Activated T-cell treated with anti-CD3 and anti-CD28 coated beads, Interleukin-2, amount 50 U/mL, for 24 hours (primary cell): Measurements from ENCODE around the gene IGF1.

ENCODE experiments used
- DNase-seq: peaks from one replicate; pipeline ENCODE4 v3.0.0-alpha.2; 2020
- H3K27ac Mint-ChIP-seq: 2 replicates; pipeline ENCODE4 v1.8.0; 2020; ENCODE audit warnings: mild to moderate bottlenecking, mixed read lengths
- H3K27me3 Mint-ChIP-seq: 2 replicates; pipeline ENCODE4 v1.8.0; 2020; ENCODE audit warnings: mixed read lengths
- H3K36me3 Mint-ChIP-seq: 2 replicates; pipeline ENCODE4 v1.8.0; 2020; ENCODE audit warnings: low read depth, mixed read lengths
- H3K4me1 Mint-ChIP-seq: 2 replicates; pipeline ENCODE4 v1.8.0; 2020; ENCODE audit warnings: low read depth, mixed read lengths
- H3K4me3 Mint-ChIP-seq: 2 replicates; pipeline ENCODE4 v1.8.0; 2020; ENCODE audit warnings: mild to moderate bottlenecking, moderate library complexity, mixed read lengths
- H3K9me3 Mint-ChIP-seq: 2 replicates; pipeline ENCODE4 v1.8.0; 2020; ENCODE audit warnings: mixed read lengths

Gene IGF1

GRCh38 chr12:102507301-102507700, 26.9 kb upstream of the IGF1 start:
- no peaks in the 10 kb centered on the region for H3K36me3 Mint-ChIP-seq
- H3K4me3 Mint-ChIP-seq: no peak overlapping the region
- no peaks in the 10 kb centered on the region for H3K4me1 Mint-ChIP-seq
- no peak for DNase-seq
- H3K27ac Mint-ChIP-seq: no peak overlapping the region
- H3K27me3 Mint-ChIP-seq: peaks cover 14% of the 10 kb centered on the region
- H3K9me3 Mint-ChIP-seq: no peaks in the 10 kb centered on the region

- Mint-ChIP-seq H3K4me3 (no peak overlapping the region), H3K27ac (no peak overlapping the region), H3K4me1 (no peaks in the 10 kb centered on the region), H3K9me3 (no peaks in the 10 kb centered on the region), H3K27me3 (peaks cover 19% of the 10 kb centered on the region), H3K36me3 (no peaks in the 10 kb centered on the region)
- no peak for DNase-seq
These were observed 24.5 kb upstream of the IGF1 start for GRCh38 chr12:102504871-102505270.

GRCh38 chr12:102504280-102504679, 23.9 kb upstream of the IGF1 start:
- DNase-seq: no peak
- no peak overlapping the region for H3K4me3 Mint-ChIP-seq
- no peaks in the 10 kb centered on the region for H3K9me3 Mint-ChIP-seq
- H3K27me3 Mint-ChIP-seq: peaks cover 19% of the 10 kb centered on the region
- H3K27ac Mint-ChIP-seq: no peak overlapping the region
- H3K36me3 Mint-ChIP-seq: no peaks in the 10 kb centered on the region
- H3K4me1 Mint-ChIP-seq: no peaks in the 10 kb centered on the region

DNA sequence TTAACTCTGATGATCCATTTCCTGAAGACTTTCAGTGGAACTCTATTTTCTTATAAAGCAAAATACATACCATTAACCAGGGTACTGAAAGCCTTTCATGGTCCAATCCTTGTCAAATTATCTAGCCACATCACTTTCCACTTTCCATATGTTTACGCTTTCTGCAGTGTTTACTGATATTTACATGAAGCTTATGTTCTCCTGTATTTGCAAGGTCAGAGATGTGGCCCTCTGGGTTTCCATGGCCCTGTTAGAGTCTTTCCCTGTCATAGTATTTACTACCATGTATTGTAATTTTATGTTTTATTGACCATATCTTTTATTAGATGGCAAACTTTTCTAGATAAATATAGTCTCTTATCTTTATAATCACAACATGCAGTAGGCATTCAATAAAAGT, 23.5 kb upstream of the IGF1 start:
- H3K27ac Mint-ChIP-seq: no peak overlapping the region
- peaks cover 19% of the 10 kb centered on the region for H3K27me3 Mint-ChIP-seq
- H3K36me3 Mint-ChIP-seq: no peaks in the 10 kb centered on the region
- H3K4me3 Mint-ChIP-seq: no peak overlapping the region
- no peaks in the 10 kb centered on the region for H3K4me1 Mint-ChIP-seq
- DNase-seq: no peak
- H3K9me3 Mint-ChIP-seq: no peaks in the 10 kb centered on the region

DNA sequence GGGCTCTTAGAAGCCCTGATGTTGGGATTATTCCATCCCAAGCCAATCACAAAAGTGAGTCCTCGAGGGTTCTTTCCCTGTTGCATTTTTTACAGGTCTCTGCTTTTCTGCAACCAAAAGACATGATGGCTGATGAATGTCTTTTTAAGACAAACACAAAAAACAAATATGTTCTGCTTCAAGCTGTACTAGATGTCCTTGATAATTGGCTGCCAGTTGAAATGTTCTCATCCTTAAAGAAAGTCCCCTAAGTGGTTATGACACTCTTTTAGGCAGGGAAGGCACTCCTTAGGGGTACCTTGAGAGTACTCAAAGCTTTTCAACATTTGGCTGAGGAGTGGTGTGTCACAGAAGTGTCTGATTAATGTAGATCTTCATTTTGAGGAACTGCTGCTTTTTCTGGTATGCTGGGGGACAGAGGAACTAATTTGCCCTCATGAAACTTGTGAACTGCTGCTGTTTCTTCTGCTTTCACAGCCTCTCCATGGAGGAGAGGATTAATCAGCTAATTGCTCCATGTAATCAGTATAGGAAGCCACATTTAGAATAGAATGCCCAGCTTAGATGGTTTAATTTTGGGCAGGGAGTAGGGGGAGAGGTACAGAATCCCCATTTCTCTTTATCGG, 22.8 kb upstream of the IGF1 start:
- peaks cover 19% of the 10 kb centered on the region for H3K27me3 Mint-ChIP-seq
- no peak overlapping the region for H3K4me3 Mint-ChIP-seq
- H3K27ac Mint-ChIP-seq: no peak overlapping the region
- DNase-seq: no peak
- H3K9me3 Mint-ChIP-seq: no peaks in the 10 kb centered on the region
- H3K4me1 Mint-ChIP-seq: no peaks in the 10 kb centered on the region
- no peaks in the 10 kb centered on the region for H3K36me3 Mint-ChIP-seq

DNA sequence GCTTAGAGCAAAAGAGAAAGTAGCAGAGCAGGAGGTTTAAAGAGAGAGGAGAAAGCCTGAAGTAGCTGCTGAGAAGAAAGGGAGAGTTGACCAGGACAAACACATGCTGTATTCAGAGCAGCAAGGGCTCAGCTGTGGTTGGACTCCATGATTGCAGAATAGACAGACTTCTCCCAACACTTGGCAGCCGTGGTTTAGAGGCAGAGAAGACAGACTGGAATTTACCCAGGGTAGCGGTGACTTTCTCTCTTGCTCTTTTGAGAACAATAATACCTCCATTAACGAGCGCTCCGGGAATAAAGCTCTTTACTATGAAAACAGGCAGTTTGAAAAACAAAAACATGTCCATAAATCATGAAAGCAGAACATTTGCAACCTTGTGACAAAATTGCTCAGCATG, 21.4 kb upstream of the IGF1 start:
- H3K4me1 Mint-ChIP-seq: no peaks in the 10 kb centered on the region
- H3K9me3 Mint-ChIP-seq: no peaks in the 10 kb centered on the region
- no peaks in the 10 kb centered on the region for H3K36me3 Mint-ChIP-seq
- peaks cover 19% of the 10 kb centered on the region for H3K27me3 Mint-ChIP-seq
- H3K27ac Mint-ChIP-seq: no peak overlapping the region
- no peak overlapping the region for H3K4me3 Mint-ChIP-seq
- DNase-seq: no peak

- peaks cover 26% of the 10 kb centered on the region for H3K27me3 Mint-ChIP-seq
- no peak overlapping the region for H3K4me3 Mint-ChIP-seq
- H3K9me3 Mint-ChIP-seq: peaks cover 5% of the 10 kb centered on the region
- no peaks in the 10 kb centered on the region for H3K4me1 Mint-ChIP-seq
- no peaks in the 10 kb centered on the region for H3K36me3 Mint-ChIP-seq
- H3K27ac Mint-ChIP-seq: no peak overlapping the region
- no peak for DNase-seq
These were observed 18.1 kb upstream of the IGF1 start for GRCh38 chr12:102498471-102498870.

GRCh38 chr12:102497743-102498142, 17.4 kb upstream of the IGF1 start:
- Mint-ChIP-seq H3K36me3 (no peaks in the 10 kb centered on the region), H3K27me3 (peaks cover 30% of the 10 kb centered on the region), H3K4me3 (no peak overlapping the region), H3K27ac (no peak overlapping the region), H3K4me1 (no peaks in the 10 kb centered on the region), H3K9me3 (peaks cover 5% of the 10 kb centered on the region)
- DNase-seq: no peak

GRCh38 chr12:102496591-102496990, 16.2 kb upstream of the IGF1 start:
- Mint-ChIP-seq H3K9me3 (peaks cover 5% of the 10 kb centered on the region), H3K27ac (no peak overlapping the region), H3K4me1 (no peaks in the 10 kb centered on the region), H3K36me3 (no peaks in the 10 kb centered on the region), H3K27me3 (peaks cover 28% of the 10 kb centered on the region), H3K4me3 (no peak overlapping the region)
- DNase-seq: no peak

DNA sequence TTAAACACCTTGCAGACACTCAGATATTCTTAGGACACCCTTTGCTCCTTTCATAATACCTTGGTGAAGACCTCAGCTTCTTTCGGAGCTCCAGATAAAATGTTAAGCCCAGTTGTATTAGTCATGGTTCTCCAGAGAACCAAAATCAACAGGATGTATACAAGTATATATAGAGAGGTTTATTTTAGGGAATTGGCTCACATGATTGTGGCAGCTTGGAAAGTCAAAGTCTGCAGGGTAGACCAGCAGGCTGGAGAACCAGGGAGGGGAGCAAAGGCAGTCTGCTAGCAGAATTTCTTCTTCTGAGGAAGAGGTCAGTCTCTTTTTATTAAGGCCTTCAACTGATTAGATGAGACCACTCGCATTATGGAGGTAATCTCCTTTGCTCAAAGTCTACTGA, 6.9 kb upstream of the IGF1 start:
- H3K36me3 Mint-ChIP-seq: no peaks in the 10 kb centered on the region
- no peak overlapping the region for H3K27ac Mint-ChIP-seq
- H3K27me3 Mint-ChIP-seq: no peaks in the 10 kb centered on the region
- H3K4me3 Mint-ChIP-seq: no peak overlapping the region
- no peaks in the 10 kb centered on the region for H3K9me3 Mint-ChIP-seq
- peaks cover 30% of the 10 kb centered on the region for H3K4me1 Mint-ChIP-seq
- no peak for DNase-seq

DNA sequence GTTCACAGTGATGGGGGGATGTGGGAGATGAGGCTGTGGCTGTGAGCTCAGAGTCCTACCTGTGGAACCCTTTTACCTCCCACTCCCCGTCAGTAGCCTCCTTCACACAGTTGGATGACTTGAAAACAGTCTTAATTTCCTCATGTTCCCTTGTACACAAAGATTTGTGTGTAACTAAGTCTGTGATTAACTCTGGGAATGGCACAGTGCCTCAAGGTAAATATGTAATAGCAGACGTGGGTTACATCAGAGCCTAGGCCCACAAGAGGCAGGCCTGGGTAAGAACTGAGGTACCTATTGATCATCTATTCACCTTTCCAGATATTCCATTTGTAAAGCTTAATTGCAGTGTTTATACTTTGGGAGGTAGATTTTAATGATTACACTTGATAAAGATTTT, 5.8 kb upstream of the IGF1 start:
- Mint-ChIP-seq H3K36me3 (no peaks in the 10 kb centered on the region), H3K27me3 (no peaks in the 10 kb centered on the region), H3K27ac (no peak overlapping the region), H3K9me3 (no peaks in the 10 kb centered on the region), H3K4me1 (peaks cover 35% of the 10 kb centered on the region), H3K4me3 (no peak overlapping the region)
- no peak for DNase-seq

- Mint-ChIP-seq H3K36me3 (no peaks in the 10 kb centered on the region), H3K9me3 (no peaks in the 10 kb centered on the region), H3K4me3 (peak overlapping the region; percentile 62), H3K27ac (peak overlapping the region; percentile 97), H3K4me1 (peaks cover 35% of the 10 kb centered on the region), H3K27me3 (no peaks in the 10 kb centered on the region)
- peak; percentile 66 for DNase-seq
These were observed 4.1 kb upstream of the IGF1 start for GRCh38 chr12:102484428-102484958.

DNA sequence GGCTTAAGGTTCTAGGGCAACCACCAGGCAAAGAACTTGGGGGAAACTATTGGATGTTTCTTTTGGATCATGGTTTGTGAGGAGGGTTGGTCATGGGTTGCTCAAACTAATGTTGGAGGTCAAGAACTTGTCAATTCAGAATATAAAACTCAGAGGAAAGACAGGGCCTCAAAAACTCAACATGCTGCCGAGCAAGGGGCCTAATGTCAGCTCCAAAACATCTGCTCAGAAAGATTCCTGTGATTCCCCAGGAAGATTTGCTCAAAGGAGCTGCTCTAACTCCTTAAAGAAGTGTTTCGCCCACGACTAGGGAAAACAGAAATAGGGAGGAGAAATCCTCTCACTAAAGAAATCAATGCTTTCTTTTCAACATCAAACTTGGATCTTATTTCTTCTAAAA, 3.7 kb upstream of the IGF1 start:
- peaks cover 35% of the 10 kb centered on the region for H3K4me1 Mint-ChIP-seq
- H3K36me3 Mint-ChIP-seq: no peaks in the 10 kb centered on the region
- H3K4me3 Mint-ChIP-seq: peak overlapping the region; percentile 62
- H3K9me3 Mint-ChIP-seq: no peaks in the 10 kb centered on the region
- no peaks in the 10 kb centered on the region for H3K27me3 Mint-ChIP-seq
- H3K27ac Mint-ChIP-seq: peak overlapping the region; percentile 97
- DNase-seq: no peak

DNA sequence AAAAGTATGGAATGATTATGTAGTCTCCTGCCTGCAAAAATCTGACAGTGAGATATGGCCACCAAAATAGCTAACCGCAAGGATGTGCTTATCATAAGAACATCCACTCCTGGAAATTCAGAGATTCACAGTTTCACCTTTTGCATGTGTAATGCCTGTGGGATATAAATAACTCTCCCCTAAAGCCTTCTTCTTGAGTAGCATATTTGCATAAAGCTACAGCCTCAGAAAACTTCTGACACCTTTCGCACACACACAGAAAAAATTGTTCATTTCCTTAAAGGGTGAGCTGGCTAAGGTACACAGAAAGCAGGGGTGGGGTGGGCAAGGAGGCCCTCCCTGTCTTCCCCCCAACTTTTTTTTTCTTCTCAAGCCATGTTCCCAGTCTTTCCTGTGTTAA, 3.1 kb upstream of the IGF1 start:
- H3K27ac Mint-ChIP-seq: peak overlapping the region; percentile 97
- no peaks in the 10 kb centered on the region for H3K9me3 Mint-ChIP-seq
- peak overlapping the region; percentile 62 for H3K4me3 Mint-ChIP-seq
- H3K36me3 Mint-ChIP-seq: no peaks in the 10 kb centered on the region
- H3K4me1 Mint-ChIP-seq: peaks cover 35% of the 10 kb centered on the region
- no peak for DNase-seq
- H3K27me3 Mint-ChIP-seq: no peaks in the 10 kb centered on the region

- peaks cover 1% of the 10 kb centered on the region for H3K27me3 Mint-ChIP-seq
- no peak for DNase-seq
- peaks cover 45% of the 10 kb centered on the region for H3K4me1 Mint-ChIP-seq
- no peak overlapping the region for H3K4me3 Mint-ChIP-seq
- H3K9me3 Mint-ChIP-seq: no peaks in the 10 kb centered on the region
- H3K27ac Mint-ChIP-seq: peak overlapping the region; percentile 23
- H3K36me3 Mint-ChIP-seq: no peaks in the 10 kb centered on the region
These were observed 1.5 kb upstream of the IGF1 start for GRCh38 chr12:102481705-102482425.
